Stimulated activated CD4-positive, alpha-beta T cell treated with anti-CD3 and anti-CD28 coated beads, Interleukin-15, amount 100 ng/mL, for 24 hours (primary cell): ENCODE results near the gene CFTR.
"Not testable (repeated sequence)": the region's sequence is repeated elsewhere in the genome, so short reads cannot be mapped to it uniquely, and the experiment has no call there.

Source experiments
- DNase-seq: peaks from one replicate; pipeline ENCODE4 v3.0.0-alpha.2; 2020

The CFTR gene

GRCh38 chr7:117502331-117502730, 22.5 kb downstream of the CFTR start:
- no peak for DNase-seq

GRCh38 chr7:117505238-117505637, 25.4 kb downstream of the CFTR start:
- no peak for DNase-seq

- no peak for DNase-seq
These were observed 28.9 kb downstream of the CFTR start for GRCh38 chr7:117508676-117509075.

GRCh38 chr7:117517194-117517593, 37.4 kb downstream of the CFTR start:
- not testable (repeated sequence) for DNase-seq

GRCh38 chr7:117530390-117530789, 50.6 kb downstream of the CFTR start:
- DNase-seq, result no peak

- DNase-seq, result no peak
These were observed 51.9 kb downstream of the CFTR start for GRCh38 chr7:117531595-117532244.

GRCh38 chr7:117538053-117538452, 58.2 kb downstream of the CFTR start:
- no peak for DNase-seq

- DNase-seq, result no peak
These were observed 64.2 kb downstream of the CFTR start for GRCh38 chr7:117544061-117544460.

GRCh38 chr7:117548035-117548434, 68.2 kb downstream of the CFTR start:
- DNase-seq, result no peak

GRCh38 chr7:117550625-117551024, 70.8 kb downstream of the CFTR start:
- no peak for DNase-seq

GRCh38 chr7:117552660-117553059, 72.8 kb downstream of the CFTR start:
- DNase-seq, result no peak

- DNase-seq, result no peak
These were observed 75.4 kb downstream of the CFTR start for GRCh38 chr7:117555260-117555659.

- DNase-seq, result no peak
These were observed 79.6 kb downstream of the CFTR start for GRCh38 chr7:117559391-117559790.

- no peak for DNase-seq
These were observed 80.2 kb downstream of the CFTR start for GRCh38 chr7:117560030-117560429.

- no peak for DNase-seq
These were observed 82.9 kb downstream of the CFTR start for GRCh38 chr7:117562759-117563158.

GRCh38 chr7:117564080-117564479, 84.3 kb downstream of the CFTR start:
- no peak for DNase-seq

GRCh38 chr7:117564627-117565026, 84.8 kb downstream of the CFTR start:
- no peak for DNase-seq

GRCh38 chr7:117565226-117565625, 85.4 kb downstream of the CFTR start:
- no peak for DNase-seq

- no peak for DNase-seq
These were observed 88.0 kb downstream of the CFTR start for GRCh38 chr7:117567781-117568180.

- DNase-seq, result no peak
These were observed 93.2 kb downstream of the CFTR start for GRCh38 chr7:117572856-117573620.

GRCh38 chr7:117581424-117581823, 101.6 kb downstream of the CFTR start:
- no peak for DNase-seq

GRCh38 chr7:117582219-117582704, 102.4 kb downstream of the CFTR start:
- DNase-seq, result no peak

GRCh38 chr7:117587931-117588330, 108.1 kb downstream of the CFTR start:
- no peak for DNase-seq

GRCh38 chr7:117588352-117588794, 108.5 kb downstream of the CFTR start:
- no peak for DNase-seq
